NCI-H1417 (cell line): ENCODE measurements around the gene NELFA.

ENCODE experiments used
- DNase-seq, 3 experiments: peaks; one replicate each; lab custom pipeline; 2025; lab: John Stamatoyannopoulos, UW

Gene NELFA

DNA sequence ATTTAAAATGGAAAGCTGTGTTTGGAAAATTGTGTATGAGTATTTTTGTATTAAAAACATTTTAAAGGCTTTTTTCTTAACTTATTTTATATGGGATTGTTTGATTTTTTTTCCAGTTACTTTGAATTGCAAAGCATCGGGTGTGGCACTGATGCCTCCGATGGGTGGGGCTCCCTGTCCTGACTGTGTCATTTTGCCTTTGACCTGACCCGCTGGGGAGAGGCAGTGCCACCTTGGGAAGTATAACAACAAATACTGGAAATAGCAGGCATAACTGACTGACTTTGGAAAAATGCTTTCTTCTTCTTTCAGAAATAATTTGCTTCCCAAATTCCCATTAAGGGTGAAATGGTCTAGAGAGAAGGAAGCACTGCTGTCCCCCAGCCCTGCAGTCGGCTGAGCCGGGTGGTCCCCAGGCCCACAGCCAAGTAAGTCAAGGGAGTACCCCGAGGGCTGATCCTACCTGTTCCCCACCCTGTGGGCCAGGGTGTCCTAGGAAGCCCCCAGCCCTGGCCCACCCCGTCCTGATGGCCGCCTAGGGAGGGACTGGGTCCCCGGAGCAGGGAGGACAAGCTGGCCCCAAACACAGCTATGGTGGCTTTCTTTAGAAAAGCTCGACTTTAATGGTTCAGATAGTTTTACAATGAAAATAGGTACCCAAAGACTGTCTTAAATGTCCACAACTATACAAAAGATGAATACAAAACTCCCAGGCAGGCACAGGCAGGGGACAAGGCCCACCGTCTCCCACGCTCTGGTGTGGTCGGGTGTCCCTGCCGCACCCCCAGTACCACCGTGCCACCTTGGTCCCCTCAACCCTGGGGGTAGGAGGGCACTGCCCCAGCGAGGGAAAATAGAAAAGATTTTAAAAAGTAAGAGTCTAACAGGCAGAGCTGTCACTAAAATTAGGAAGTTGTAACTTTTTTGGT is 26.4 kb downstream of the NELFA start:
- DNase-seq: no peak

DNA sequence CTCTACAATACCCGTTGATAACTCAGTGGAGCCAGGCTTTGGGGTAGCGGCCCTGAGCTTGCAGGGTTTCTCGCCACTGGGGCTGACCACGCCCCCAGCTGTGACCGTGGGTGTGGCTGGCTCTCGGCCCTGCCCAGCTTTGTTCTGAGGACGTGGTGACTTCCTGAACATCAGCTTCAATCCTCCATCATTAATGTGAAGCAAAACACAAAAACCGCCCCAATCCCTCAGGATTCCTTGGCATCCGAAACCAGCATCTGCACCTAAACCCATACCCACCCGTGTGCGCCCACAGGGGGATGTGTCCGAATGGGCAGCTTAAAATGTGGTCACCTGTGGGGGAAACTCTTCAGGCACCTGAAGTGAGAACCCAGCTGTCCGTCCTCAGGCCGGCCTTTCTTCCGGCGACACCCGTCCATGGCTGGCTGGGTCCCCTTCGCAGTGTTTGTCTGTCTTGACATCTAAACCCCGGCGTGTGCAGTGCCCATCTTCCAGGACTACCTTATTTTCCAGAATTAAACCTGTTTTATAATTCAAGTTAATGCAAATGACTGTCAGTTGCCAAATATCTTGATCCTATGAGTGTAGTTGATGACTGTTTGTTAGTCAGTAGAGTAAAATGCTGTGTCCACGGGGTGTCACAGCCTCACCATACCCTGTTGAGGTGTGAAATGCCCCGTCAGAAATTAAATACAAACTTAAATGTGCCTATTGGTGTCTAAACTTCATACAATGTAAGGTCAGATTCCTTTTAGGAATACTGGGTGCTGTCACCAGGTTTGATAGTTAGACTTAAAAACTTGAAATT is 27.3 kb downstream of the NELFA start:
- DNase-seq: peak in 1 of 3 experiments; percentile 17

DNA sequence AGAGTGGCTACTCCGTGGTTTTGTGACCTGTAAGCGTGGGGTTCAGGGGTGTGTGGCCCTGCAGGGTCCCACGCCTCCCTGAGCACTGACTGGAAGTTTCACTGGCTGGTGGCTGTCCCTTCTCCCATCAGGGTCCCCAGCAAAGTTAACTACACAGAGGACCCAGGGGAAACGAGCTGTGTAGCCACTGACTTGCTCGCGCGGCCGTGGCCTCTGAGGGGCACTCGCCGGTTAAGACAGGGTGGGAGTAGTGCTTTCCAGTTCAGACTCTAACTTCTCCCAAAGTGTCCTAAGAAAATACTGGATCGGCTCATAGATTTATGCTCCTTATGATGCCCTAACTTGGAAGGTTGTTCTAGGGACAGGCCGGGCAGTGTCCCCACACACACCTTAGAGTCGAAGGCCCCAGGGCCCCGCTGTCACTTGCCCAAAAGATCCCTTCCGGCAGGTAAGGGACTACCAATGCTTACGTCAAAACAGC is 28.2 kb downstream of the NELFA start:
- no peak for DNase-seq

DNA sequence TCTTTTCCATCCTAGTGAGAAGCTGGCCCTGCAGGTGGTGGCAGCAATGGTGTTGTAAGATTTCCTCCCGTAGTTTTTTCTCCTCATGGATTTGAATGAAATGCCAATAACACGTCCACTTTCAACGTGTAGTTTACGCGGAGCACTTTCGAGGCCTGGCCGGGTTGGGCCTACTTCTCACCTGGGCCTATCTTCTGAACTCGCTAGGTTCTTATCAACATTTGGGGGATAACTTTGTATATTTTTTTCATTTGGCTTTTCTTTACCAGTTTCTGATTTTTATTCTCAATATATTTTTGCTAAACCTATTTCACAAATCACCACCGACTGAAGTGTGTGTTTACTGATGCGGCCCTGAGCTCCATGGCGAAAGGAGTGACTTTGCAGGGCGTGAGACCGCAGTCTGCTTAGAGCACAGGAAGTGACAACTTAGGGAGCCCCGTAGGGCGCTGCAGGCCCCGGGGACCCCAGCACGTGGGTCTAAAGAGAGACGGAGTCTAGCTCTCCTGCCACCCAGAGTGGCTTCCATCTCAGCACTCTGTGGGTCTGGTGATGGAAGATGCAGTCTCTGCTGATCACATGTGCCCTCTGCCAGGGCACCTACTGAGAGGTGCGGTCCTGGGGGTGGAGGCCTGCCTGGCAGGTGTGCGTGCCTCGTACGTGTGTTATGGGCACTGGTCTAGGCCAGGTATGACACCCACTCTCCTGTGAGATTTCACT is 29.1 kb downstream of the NELFA start:
- no peak for DNase-seq

DNA sequence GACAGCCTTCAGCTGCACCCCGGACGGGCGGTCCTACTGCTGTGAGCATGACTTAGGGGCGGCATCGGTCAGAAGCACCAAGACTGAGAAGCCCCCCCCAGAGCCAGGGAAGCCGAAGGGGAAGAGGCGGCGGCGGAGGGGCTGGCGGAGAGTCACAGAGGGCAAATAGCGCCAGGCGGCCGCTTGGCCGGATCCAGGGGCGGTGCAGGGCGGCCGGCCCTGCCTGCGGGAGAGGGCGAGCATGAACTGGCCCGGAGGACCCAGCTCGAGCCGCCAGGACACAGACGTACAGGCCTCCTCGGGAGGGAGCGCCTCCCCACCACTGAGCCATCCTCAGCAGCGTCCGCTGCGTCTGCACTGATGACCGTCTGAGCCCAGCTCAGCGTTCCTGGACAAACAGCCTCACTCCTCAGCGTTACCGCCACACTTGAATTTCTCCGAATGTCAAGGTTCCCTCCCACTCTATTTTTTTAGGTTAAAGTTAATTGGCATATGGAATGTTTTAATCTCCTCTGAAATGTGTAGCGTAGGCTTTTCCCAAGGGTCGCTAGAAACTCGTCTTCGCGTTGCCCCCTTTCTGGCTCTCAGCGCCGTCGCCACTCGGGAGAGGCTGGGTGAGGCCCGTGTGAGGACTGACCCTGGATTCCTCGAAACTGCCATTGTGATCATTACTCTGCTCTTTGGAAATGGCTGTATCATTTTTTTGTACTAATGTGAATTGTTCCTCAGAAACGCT is 29.9 kb downstream of the NELFA start:
- DNase-seq: no peak

DNA sequence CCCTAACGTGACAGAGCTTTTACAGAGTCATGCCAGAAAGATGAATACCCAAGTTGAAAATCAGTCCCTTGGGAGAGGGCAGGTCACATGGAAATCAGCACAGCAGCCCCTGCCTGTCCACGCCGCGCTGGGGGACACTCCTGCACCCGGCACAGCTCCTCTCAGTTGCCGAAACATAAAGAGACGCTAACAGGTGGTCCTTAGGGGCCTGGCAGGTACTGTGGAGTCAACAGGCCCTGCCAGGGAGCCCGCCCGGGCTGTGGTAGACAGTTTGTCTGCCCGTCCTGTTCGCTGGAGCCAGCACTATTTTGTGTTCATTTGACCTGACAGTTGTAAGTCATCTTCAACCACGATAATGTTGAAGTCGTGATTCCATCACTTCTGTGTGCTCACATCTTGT is 30.5 kb downstream of the NELFA start:
- no peak for DNase-seq

DNA sequence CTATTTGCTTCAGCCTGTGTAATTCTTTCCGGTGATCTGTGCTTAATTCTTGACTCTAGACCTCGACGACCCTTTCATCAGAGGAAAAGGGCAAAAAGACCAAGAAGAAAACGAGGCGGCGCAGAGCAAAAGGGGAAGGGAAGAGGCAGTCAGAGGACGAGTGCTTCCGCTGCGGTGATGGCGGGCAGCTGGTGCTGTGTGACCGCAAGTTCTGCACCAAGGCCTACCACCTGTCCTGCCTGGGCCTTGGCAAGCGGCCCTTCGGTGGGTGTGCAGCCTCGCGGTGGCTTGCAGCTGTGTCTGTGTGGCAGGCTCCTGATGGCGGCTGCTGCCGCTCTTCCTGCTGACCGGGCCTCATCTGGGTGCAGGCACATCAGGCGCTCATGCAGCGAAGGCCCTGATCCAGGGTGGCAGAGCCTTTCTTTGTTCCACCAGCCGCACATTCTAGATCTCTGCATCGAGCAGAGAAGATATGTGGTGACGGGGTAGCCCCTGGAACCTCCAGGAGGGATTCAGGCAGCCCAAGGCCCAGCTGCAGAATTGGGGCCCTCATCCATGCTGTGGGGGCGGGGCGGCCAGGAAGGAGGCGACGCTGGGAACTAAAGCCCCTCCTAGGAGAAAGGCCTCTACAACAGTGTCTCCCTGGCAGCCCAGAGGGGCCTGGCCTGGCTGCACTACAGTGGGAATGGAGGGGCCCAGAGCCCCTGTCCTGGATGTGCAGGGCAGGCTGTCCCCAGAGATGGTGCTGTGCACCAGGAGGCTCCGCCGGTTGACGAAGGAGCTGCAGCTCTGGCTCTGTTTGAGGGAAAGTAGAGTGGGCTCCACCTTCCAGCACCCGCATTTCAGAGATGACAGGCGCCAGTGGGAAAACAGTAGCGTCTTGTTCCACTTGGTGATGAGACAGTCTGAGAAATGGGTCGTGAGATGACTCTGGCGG is 32.1 kb downstream of the NELFA start:
- DNase-seq: no peak

DNA sequence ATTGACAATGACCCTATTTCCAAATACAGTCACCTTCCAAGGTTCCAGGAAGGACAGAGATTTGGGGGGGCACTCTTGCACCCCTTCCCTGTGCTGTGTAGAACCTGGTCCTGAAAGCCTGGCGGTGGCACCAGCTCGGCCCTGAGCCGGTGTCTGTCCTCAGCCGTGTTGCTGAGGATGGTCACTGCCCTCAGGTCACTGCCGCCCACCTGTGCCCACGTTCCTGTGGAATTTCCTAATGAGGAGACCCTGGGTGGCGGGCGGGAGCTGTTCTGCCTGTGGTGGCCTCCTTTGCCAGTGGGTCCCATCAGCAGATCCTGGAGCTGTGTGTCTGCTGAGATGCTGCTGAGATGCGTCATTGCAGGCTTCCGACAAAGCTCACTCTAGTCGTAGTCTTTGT is 32.9 kb downstream of the NELFA start:
- no peak for DNase-seq

DNA sequence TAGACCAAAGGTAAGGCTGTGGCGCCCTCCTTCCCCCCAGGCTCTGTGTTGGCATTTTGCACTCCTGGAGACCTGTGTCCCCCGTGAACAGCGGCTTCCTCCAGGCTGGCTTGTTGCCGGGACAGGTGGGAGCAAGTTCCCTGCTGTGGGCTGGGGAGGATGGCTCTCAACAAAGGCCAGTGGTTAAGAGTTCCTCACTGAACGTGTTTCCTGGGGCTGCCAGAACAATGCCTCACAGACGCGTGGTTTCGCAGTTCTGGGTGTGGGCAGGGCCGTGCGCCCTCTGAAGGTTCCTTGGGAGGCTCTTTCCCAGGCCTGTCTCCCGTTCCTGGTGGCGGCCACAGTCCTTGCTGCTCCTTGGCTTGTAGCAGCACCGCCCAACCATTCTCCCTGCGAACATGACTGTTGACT is 33.4 kb downstream of the NELFA start:
- no peak for DNase-seq

DNA sequence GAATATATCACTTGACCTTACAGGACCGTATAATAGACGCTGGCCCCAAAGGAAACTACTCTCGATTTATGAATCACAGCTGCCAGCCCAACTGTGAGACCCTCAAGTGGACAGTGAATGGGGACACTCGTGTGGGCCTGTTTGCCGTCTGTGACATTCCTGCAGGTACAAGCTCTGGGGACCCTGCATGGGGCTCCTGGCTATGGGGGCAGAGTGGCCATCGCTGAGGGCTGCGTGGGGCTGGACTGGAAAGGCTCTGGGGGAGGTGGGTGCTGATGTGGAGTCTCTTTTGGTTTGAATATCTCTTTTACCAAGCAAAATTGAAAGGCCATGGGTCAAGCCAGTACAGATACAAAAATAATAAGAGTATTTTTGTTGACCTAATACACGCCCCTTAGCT is 33.9 kb downstream of the NELFA start:
- DNase-seq: no peak

DNA sequence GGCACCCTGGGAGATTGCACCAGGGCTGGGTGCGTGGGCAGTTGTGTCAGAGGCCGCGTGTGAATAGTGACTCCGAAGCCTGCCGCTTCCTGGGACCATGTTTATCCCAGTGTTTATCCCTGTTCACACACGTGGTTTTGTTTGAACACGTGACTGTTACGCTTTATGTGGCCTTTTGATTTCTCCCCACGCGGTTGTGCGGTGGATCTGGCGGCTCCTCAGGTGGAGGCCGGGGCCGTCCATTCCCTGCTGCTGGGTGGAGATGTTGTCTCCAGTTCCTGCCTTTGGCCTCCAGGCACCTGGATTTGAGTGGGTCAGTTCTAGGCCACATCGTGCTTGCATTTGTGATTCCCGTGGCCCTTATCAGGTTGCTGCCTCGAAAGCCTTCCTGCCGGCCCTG is 35.1 kb downstream of the NELFA start:
- DNase-seq: no peak

DNA sequence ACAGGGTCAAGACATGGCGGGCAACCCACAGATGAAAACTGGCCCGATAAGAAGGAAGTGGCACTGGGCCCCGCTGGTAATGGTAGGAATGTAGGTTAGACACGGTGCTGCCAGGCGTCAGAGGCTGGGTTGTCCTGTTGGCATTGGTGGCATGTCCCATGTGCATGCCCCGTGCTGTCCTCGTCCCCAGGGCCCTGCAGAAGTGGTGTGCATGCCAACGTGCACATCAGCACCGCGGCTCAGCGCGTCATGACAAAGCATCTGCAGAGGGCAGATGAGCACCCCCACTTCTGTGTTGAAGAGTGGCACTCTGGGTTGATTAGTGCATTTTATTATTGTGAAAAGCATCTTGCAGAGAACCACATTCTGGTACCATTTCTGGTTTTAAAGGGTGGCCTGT is 35.6 kb downstream of the NELFA start:
- no peak for DNase-seq

DNA sequence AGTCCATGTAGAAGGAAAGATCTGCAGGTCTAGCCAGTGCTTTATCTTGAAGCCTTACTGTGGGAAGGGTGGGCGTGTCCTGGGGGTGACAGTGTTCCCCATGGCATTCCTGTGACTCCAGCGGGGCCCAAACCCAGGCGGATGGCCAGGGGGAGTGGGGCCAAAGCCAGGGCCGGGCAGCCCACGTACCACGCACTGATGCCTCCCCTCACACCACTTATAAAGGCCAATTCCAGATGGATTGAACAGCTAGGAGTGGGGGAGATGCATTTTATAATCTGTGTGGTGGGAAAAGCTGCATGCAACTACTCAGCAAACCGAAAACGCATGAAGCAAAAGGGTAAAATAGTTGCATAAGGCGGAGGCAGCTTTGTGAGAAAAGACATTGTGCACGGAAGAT is 36.4 kb downstream of the NELFA start:
- DNase-seq: no peak

DNA sequence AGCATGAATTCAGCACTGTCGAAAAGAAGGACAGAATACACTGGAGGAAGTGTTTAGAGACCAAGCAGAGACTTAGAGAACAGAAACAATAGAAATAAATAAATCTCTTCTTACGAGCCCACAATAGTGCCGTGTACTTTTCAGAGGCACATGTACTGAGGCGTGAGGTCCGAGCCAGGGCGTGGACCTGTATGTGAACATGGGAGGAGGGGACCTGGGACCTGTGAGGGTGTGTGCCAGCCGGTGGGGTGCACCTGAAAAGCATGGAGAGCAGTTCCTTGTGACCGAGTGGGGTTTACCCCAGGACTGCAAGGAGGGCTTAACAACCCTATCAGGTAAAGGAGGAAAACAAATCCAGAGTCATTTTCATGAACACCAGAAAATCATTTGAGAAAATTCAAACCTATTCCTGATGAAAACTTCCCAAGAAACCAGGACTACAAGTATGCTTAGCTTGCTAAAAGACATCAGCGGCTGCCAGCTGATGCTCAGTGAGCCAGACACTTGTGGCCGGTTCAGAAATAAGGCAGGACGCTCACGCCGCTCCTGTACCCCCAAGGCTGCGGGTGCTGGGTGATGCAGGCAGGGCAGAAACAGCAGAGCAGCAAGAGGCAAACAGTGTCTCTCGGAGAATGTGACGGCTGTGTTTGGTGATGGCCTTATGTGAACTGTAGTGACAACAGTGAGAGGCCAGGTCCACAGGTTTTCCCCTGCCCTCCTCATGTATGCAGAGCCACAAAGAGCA is 37.1 kb downstream of the NELFA start:
- DNase-seq: no peak

DNA sequence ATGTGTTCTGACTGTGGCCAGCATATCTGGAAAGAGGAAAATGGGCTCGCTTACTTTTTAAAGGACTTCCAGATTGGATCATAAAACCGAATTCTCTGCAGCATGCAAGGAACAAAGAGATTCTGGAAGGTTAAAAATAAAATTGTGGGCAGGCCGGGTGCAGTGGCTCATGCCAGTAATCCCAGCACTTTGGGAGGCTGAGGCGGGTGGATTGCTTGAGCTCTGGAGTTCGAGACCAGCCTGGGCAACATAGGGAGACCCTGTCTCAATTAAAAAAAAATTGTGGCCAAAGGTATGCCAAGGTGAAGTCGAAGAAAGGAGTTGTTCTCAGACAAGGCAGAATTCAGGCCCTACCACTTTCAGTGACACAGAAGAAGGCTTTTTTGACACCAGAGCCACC is 37.8 kb downstream of the NELFA start:
- no peak for DNase-seq

DNA sequence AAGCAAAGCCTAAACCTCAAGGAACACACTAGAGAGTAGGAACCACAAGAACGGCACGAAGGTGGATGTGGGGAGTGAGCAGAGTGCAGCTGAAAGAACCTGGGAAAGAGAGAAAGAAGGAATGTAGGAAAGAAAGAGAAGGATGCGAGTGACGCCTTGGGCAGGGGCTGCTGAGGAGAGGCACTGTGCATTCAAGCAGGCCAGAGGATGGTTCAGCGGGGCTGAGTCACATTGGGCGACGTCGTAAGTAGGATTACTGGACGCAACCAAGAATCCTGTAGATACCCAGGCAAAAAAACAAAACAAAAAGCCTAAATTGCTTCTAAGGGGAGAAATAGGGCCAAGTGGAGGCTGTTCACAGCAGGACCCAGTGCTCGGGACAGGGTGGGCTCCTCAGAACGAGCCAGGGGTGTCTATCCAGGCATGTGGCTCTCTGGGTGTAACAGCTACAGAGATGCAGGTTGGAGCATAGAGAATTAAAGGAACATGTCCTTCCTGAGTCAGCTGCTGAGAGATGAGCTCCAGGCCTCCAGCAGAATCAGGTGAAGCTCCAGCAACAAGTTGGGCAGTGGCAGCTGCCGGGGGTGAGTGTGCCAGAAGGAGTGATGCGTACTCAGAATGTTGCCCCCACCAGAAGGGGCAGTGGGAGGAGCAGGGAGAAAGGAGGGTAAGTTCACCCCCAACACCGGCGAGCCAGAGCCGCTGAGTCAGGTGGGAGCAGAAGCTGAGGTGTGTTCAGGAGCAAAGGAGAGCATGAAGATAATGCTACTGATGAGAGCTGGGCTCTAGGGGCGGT is 38.6 kb downstream of the NELFA start:
- no peak for DNase-seq

DNA sequence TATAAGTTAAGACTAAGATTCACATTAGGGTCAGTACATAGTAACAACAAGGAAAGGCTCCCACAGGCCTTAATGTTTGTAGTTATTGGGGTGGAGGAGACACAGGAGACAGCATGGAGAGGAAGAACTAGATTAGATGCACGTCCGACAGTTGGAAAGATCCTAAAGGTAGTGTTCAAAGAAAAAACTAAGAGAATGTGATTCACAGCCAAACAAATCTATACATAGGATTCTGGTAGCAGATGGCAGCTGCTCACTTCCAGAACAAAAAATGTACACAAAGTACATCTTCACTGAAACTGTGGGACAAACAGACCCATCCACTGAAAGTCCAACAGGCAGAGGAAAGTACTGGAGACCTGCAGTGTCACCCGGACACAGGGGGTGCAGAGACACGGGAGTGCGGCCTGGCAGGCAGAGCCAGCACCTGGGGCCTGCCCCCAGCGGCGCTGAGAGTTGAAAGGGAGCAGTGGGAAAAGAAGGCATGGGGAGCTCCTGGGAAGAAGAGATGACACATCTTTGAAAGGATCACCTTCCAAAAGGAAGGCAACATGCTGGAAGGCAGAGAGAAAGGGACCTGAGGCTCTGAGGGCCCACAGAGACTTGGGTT is 40.0 kb downstream of the NELFA start:
- no peak for DNase-seq

DNA sequence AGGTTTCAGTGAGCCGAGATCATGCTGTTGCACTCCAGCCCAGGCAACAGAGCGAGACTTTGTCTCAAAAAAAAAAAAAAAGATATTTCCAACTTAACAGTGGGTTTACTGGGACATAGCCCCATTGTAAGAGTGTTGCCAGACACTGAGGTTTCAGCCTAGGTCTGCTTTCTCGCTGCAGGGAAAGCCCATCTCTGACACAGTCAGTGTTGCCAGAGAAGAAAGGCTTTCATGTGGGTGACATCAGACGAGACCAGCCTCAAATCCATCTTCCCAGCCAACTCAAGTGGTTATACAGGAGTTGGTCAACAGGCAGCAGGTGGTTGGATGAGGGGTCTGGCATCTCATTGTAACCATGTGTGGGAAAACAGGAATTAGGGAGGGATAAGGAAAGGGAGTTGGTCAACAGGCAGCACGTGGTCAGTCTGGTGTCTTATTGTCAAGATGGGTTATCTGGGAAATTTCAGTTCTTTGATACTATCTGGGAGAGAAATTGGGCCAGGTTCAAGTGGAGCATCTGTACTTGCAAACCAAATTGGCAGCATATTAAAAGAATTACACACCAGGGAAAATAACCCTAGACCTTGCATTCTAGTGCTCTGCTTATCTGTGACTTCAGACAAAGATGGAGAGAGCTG is 41.1 kb downstream of the NELFA start:
- no peak for DNase-seq
